Lower leg skin (tissue), 4 donors: Measurements from ENCODE around the gene KLHL14. TPM values are rescaled to one million over a fixed set of nuclear protein-coding genes. Genes with fewer than 3 reads are reported as not detected.
"Not testable (repeated sequence)": the region's sequence is repeated elsewhere in the genome, so short reads cannot be mapped to it uniquely, and the experiment has no call there.

ENCODE experiments used
- DNase-seq, 2 donors: peaks; one replicate each; pipeline ENCODE4 v3.0.0-alpha.2; 2019; ENCODE audit warnings: low spot score in 2 of 2
- H3K4me3 ChIP-seq: fragments of 200-600 bp; sonication (generic); 2 replicates; pipeline ENCODE4 v1.5.1; 2017; ENCODE audit warnings: mild to moderate bottlenecking, low read depth; ENCODE audit not compliant: poor library complexity, severe bottlenecking
- CTCF ChIP-seq, 3 donors: fragments of 450-650 bp; IDR thresholded peaks; one replicate each; pipeline ENCODE4 v1.5.1; 2016; ENCODE audit warnings: antibody characterized with exemption in 3 of 3, mild to moderate bottlenecking in 3 of 3, moderate library complexity in 2 of 3
- POLR2A ChIP-seq, 2 donors: fragments of 450-650 bp; IDR thresholded peaks; one replicate each; pipeline ENCODE4 v1.6.1; 2016 to 2017; ENCODE audit warnings: antibody characterized with exemption in 2 of 2, mild to moderate bottlenecking in 1 of 2, moderate library complexity in 1 of 2
- WGBS, 2 donors: methylation state at CpG; one replicate each; pipeline ENCODE4 v1.1.5; 2018; 5-methylcytosine and 5-hydroxymethylcytosine counted together
- intact Hi-C: fragments of 100-400 bp; cut with DNase I; formaldehyde crosslinking; loops from one replicate; pipeline ENCODE4 v1.15.0; 2023; ENCODE audit warnings: low total_unique reads
- total RNA-seq, 4 donors: library from RNA; depleted of rRNA; stranded (reverse); fragments of >200 nt; gene quantifications; one replicate each; pipeline ENCODE4 v1.1.0, GENCODE V29; 2016

Gene KLHL14
- total RNA-seq, 4 donors from 2014 or later, result not detected

GRCh38 chr18:32669549-32670165 is 103.2 kb downstream of the KLHL14 start:
- TF ChIP-seq CTCF (IDR thresholded peaks at IDR 0.05) (no peak), POLR2A (IDR thresholded peaks at IDR 0.05) (no peak)
- no peak for DNase-seq
- 79 to 80% methylated on average over 5 of the region's 5 CpGs for WGBS, 2 donors
- intact Hi-C loops, result no loop called here
- no peak overlapping the region for H3K4me3 ChIP-seq

- no peak overlapping the region for H3K4me3 ChIP-seq
- TF ChIP-seq CTCF (IDR thresholded peaks at IDR 0.05) (no peak), POLR2A (IDR thresholded peaks at IDR 0.05) (no peak)
- DNase-seq, result no peak
- intact Hi-C loops, result no loop called here
- WGBS, 2 donors, result 69 to 77% methylated on average over 1 of the region's 1 CpG
Measured at GRCh38 chr18:32668956-32669355, 103.9 kb downstream of the KLHL14 start.

- TF ChIP-seq POLR2A (IDR thresholded peaks at IDR 0.05) (no peak), CTCF (IDR thresholded peaks at IDR 0.05) (no peak)
- no peak for DNase-seq
- intact Hi-C loops, result no loop called here
- H3K4me3 ChIP-seq, result no peak overlapping the region
- WGBS, 2 donors, result 32% methylated on average over 2 of the region's 2 CpGs
Measured at GRCh38 chr18:32661486-32662299, 111.1 kb downstream of the KLHL14 start.

GRCh38 chr18:32654507-32654906 is 118.3 kb downstream of the KLHL14 start:
- H3K4me3 ChIP-seq, intact Hi-C loops, DNase-seq: not testable (repeated sequence)
- 89 to 92% methylated on average over 3 of the region's 3 CpGs for WGBS, 2 donors

GRCh38 chr18:32637659-32638058 is 135.2 kb downstream of the KLHL14 start:
- WGBS, 2 donors, result 79 to 88% methylated on average over 1 of the region's 1 CpG

GRCh38 chr18:32637226-32637625 is 135.6 kb downstream of the KLHL14 start:
- no peak overlapping the region for H3K4me3 ChIP-seq
- no peak for DNase-seq
- WGBS, 2 donors, result 88 to 94% methylated on average over 2 of the region's 2 CpGs
- TF ChIP-seq CTCF (IDR thresholded peaks at IDR 0.05) (no peak), POLR2A (IDR thresholded peaks at IDR 0.05) (no peak)
- intact Hi-C loops, result no loop called here

More at GRCh38 chr18:32637659-32638058, 135.2 kb downstream of the KLHL14 start:
- H3K4me3 ChIP-seq, DNase-seq, intact Hi-C loops: not testable (repeated sequence)
